Activated naive CD8-positive, alpha-beta T cell treated with anti-CD3 and anti-CD28 coated beads, Interleukin-2, amount 50 U/mL, for 24 hours (primary cell): ENCODE measurements around the gene SRMS.
A peak's percentile ranks its signal among the peaks of the same experiment; 100 is the strongest.

Experiments
- ATAC-seq: fragments of 150-1000 bp; cut with Tn5 transposase; one replicate; pipeline ENCODE4 v1.10.0; 2021
- DNase-seq: peaks from one replicate; pipeline ENCODE4 v3.0.0; 2021
- H3K27ac Mint-ChIP-seq: one replicate; pipeline ENCODE4 v1.8.0; 2021; ENCODE audit warnings: mild to moderate bottlenecking, mixed read lengths
- H3K27me3 Mint-ChIP-seq: one replicate; pipeline ENCODE4 v1.8.0; 2021; ENCODE audit warnings: mixed read lengths
- H3K36me3 Mint-ChIP-seq: one replicate; pipeline ENCODE4 v1.8.0; 2021; ENCODE audit warnings: low read depth, mixed read lengths
- H3K4me1 Mint-ChIP-seq: one replicate; pipeline ENCODE4 v1.8.0; 2021; ENCODE audit warnings: mixed read lengths
- H3K4me3 Mint-ChIP-seq: one replicate; pipeline ENCODE4 v1.8.0; 2021; ENCODE audit warnings: mild to moderate bottlenecking, moderate library complexity, mixed read lengths
- H3K9me3 Mint-ChIP-seq: one replicate; pipeline ENCODE4 v1.8.0; 2021; ENCODE audit warnings: mixed read lengths

Gene SRMS

DNA sequence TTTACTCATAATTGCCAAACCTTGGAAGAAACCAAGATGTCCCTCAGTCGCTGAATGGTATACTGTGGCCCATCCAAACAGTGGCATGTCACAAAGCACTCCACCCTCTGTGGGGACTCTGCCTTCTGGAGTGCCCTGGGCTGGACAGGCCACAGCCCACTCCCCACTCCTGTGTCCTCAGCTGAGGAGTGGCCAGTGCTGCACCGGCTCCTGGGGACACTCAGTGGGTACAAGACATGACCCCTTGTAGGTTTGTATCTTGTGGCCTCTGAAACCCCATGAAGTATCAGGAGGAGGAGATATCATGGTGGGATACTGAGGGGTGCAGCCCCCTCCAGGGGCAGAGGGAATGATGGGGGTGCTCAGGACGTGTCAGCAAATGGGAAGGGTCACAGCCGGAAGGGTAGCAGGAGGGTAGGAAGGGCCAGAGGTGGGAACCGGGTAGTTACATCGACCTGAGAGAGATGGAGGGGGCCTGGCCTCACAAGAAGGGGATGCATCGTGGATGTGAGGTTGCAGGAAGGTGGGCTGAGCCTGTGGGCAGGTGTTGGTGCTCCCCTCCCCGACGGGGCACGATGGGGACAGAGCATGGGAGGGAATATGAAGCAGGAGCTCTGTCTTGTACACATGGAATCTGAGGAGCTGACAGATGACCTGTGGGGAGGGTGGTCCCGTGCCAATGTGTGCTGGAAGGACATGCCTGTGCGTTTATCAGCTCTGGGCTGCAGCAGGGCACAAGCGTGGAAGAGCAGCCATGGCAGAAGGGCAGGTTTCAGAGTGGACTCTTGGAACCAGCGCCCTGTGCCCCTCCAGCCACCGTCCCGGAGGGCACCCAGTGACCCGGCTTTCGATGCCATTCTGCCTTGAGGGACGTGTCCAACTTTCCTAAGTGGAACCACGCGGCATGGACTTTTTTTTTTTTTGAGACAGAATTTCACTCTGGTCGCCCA, 38.3 kb upstream of the SRMS start:
- H3K4me1 Mint-ChIP-seq = peaks cover 11% of the 10 kb centered on the region
- H3K36me3 Mint-ChIP-seq = peaks cover 8% of the 10 kb centered on the region
- DNase-seq (no peak), ATAC-seq (no peak)
- H3K9me3 Mint-ChIP-seq = no peaks in the 10 kb centered on the region
- H3K27ac Mint-ChIP-seq = no peak overlapping the region
- no peak overlapping the region for H3K4me3 Mint-ChIP-seq
- H3K27me3 Mint-ChIP-seq = no peaks in the 10 kb centered on the region

DNA sequence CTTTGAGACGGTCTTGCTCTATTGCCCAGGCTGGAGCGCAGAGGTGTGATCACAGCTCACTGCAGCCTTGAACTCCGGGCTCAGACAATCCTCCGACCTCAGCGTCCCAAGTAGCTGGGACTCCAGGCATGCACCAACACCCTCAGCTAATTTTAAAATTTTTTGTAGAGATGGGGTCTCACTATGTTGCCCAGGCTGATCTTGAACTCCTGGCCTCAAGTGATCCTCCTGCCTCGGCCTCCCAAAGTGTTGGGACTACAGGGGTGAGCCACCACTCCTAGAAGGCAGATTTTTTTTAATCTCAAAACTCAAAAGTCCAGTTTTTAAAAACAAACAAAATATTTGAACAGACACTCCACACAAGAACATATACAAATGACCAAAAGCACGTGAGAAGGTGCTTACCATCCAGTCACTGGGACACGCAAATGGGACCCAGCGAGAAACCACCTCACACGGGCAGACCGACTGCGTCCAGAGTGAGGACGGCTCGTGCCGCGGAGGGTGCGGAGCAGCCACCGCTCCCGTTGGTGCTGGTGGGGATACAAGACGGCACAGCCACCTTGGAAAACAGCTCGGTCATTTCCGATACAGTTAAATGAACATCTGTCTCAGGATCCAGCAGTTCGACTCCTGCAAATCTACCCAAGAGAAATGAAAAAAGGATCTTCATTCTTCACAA, 35.0 kb upstream of the SRMS start:
- Mint-ChIP-seq H3K4me3 (no peak overlapping the region), H3K4me1 (peaks cover 5% of the 10 kb centered on the region), H3K27me3 (peaks cover 6% of the 10 kb centered on the region), H3K9me3 (no peaks in the 10 kb centered on the region), H3K27ac (no peak overlapping the region), H3K36me3 (no peaks in the 10 kb centered on the region)
- ATAC-seq (no peak), DNase-seq (no peak)

DNA sequence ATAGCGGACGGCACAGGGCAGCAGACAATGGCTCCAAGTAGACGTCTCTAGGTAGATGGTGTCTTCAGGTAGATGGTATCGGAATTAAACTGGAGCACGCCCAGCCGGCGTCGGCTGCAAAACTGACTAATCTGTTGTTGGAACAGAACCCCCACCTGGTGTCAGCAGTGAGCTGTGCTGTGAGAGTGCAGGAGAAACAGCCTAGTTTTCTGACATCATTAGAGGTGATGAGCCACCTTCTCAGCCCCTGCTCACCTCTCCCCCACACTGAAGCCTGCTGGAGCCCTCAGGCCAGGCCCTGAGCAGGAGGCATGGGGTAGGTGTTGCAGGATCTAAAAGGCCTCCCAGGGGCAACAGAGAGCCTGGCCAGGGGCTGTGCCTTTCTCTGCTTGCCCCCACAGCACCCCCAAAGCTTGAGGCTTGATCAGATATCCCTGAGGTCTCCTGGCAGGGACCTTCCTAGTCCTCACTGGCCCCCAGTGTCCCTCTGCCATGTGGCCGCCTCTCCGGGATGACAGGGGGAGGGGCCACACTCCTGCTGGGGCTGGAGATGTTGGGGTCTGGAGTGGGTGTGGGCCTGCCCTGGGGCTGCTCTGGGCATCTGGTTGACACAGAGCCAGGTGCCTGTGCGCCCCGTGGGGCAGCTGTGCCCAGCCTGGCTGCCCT, 33.4 kb upstream of the SRMS start:
- peak; percentile 60 for DNase-seq
- no peaks in the 10 kb centered on the region for H3K36me3 Mint-ChIP-seq
- H3K9me3 Mint-ChIP-seq = no peaks in the 10 kb centered on the region
- H3K27ac Mint-ChIP-seq = no peak overlapping the region
- no peak overlapping the region for H3K4me3 Mint-ChIP-seq
- peaks cover 6% of the 10 kb centered on the region for H3K27me3 Mint-ChIP-seq
- H3K4me1 Mint-ChIP-seq = peaks cover 2% of the 10 kb centered on the region
- ATAC-seq = peak; percentile 76

DNA sequence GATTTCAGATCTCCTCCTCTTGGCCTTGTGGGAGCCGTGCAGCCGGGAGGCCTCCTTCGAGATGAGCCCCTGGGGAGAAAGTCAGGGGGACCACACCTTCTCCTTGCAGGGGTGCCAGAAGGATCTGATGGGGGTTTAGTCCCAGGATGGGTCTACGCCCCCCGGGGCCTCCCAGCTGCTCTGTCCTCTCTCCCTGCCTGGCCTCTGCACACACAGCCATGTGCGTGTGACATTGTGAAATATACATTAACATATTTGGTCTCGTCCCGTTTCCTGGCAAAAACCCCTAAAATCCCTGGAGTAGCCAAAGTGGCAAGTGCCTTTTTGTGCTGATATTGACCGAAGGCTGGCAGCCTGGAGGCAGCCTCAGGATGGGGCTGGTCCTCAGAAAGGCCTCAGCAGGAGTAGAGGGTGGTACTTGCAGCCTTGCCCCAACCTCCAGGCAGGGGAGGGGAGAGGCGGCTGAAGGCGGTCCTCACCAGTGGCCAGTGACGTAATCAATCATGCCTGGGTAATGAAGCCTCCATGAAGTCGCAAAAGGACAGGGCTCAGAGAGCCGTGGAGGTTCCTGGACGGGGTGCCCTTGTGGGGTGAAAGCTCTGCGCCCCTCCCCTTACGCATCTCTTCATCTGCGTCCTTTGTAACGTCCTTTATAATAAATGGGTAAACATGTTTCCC, 31.6 kb upstream of the SRMS start:
- DNase-seq (no peak), ATAC-seq (no peak)
- no peaks in the 10 kb centered on the region for H3K36me3 Mint-ChIP-seq

DNA sequence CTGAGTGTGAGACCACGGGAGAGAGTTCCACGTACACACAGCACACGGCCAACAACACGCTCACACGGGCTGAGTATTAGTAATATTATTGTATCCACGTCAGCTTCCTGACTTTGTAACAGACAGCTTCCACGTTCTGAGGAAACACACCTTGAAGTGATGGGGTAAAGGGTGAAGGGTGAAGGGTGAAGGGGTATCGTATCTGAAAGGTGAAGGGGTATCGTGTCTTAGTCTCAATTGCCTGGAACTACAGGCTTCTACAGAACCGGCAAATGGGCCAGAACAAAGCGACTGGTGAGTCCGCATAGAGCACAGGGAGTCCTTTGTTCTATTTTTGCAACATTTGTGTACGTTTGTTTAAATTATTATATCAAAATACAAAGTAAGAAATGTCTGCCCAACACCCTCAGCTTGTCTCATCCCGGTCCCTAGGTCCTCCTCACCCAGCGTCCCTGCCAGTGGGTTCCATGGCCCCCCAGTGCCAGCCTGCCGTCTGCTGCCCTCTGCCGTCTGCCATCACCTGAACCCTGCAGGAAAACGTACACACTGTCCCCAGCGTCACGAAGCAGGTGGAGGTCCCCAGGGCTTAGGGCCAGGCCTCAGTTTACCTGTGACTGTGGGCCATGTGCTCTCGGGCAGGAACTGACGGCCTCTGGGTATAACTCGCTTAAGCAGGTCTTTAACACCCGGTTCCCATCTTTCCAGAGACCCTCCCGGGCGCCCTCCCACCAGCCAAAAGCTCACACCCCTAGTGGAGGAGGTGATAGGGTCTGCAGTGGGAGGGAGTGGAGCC, 30.9 kb upstream of the SRMS start:
- H3K9me3 Mint-ChIP-seq = no peaks in the 10 kb centered on the region
- H3K4me3 Mint-ChIP-seq = no peak overlapping the region
- H3K36me3 Mint-ChIP-seq = no peaks in the 10 kb centered on the region
- no peak overlapping the region for H3K27ac Mint-ChIP-seq
- ATAC-seq (no peak), DNase-seq (no peak)
- H3K27me3 Mint-ChIP-seq = peaks cover 9% of the 10 kb centered on the region
- H3K4me1 Mint-ChIP-seq = peaks cover 5% of the 10 kb centered on the region

More for the DNA sequence above, 31.6 kb upstream of the SRMS start:
- H3K4me3 Mint-ChIP-seq = no peak overlapping the region
- H3K4me1 Mint-ChIP-seq = peaks cover 2% of the 10 kb centered on the region
- peaks cover 9% of the 10 kb centered on the region for H3K27me3 Mint-ChIP-seq
- H3K27ac Mint-ChIP-seq = no peak overlapping the region
- no peaks in the 10 kb centered on the region for H3K9me3 Mint-ChIP-seq

DNA sequence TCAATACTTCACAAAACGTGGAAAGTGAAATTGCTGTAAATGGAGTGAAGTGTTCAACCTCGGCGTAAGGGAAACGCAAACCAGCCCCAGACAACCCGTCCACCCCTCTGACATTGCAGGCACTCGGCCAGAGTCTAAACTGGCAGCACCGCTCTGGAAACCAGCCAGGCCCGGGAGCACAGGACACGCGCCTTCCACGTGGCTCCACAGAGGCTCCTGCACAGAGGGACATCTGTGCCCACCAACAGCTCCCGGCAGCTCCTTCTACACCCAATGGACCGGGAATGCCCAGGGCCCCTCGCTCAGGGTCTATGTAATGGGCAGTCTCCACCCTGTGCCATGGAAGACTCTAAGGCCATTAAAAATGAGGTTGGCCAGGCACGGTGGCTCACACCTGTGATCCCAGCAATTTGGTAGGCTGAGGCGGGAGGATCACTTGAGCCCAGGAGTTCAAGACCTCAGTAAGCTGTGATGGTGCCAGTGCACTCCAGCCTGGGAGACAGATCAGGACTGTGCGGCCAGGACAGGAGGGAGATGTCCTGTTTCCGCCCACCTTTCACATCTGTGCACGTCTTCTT, 29.9 kb upstream of the SRMS start:
- Mint-ChIP-seq H3K4me1 (peaks cover 5% of the 10 kb centered on the region), H3K9me3 (no peaks in the 10 kb centered on the region), H3K36me3 (no peaks in the 10 kb centered on the region), H3K4me3 (no peak overlapping the region), H3K27ac (no peak overlapping the region), H3K27me3 (peaks cover 9% of the 10 kb centered on the region)
- DNase-seq = no peak
- ATAC-seq = no peak

DNA sequence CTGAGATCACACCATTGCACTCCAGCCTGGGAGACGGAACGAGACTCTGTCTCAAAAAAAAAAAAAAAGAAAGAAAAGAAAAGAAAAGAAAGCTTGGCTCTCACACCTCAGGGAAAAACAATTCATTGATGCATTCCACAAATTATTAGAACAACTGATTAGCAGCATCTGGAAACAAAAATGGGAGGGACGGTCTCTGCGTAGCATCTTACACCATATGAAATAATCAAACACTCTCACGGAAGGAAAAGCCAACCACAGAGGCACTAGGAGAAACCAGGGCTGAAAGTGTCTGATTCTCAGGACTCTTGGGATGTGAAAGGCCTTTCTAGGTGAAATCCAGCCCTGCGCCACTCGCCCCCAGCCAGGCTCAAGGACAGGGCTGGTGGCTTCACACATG, 28.8 kb upstream of the SRMS start:
- Mint-ChIP-seq H3K9me3 (no peaks in the 10 kb centered on the region), H3K36me3 (no peaks in the 10 kb centered on the region), H3K4me3 (no peak overlapping the region), H3K4me1 (peaks cover 5% of the 10 kb centered on the region), H3K27me3 (peaks cover 9% of the 10 kb centered on the region), H3K27ac (no peak overlapping the region)
- ATAC-seq = no peak
- no peak for DNase-seq

DNA sequence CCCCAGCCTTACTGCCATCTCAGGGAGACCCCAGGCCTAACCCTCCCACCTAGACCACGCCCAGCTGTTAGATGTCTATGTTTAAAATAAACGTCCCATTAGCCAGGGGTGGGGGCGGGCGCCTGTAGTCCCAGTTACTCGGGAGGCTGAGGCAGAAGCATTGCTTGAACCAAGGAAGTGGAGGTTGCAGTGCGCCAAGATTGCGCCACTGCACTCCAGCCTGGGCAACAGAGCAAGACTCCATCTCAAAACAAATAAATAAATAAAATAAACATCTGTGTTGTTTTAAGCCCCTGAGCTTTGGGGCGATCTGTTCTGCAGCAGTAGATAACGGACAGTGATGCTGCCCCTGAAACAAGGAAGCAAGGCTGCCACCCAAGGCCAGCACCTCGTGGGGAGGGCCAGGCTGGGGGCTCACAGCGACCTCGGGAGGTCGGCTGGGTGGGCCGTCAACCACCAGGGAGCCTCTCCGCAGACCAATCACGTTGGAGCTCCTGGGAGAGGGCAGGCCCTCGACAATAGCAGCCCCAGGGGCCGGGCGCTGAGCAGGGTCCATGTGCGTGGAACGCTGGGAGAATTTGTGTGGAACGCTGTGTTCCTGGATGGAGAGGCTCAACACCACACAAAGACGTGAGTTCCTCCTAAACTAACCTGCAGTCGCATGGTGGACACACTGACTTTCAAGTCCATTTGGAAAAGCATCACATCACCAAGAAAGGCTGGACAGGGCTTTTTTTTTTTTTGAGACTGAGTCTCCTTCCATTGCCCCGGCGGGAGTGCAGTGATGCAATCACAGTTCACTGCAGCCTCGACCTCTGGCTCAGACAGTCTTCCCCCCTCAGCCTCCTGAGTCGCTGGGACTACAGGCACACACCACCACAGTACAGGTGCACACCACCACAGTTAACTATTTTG, 27.5 kb upstream of the SRMS start:
- Mint-ChIP-seq H3K9me3 (no peaks in the 10 kb centered on the region), H3K4me1 (peaks cover 3% of the 10 kb centered on the region), H3K27me3 (peaks cover 9% of the 10 kb centered on the region), H3K27ac (no peak overlapping the region), H3K36me3 (no peaks in the 10 kb centered on the region), H3K4me3 (peak overlapping the region; percentile 21)
- ATAC-seq = no peak
- no peak for DNase-seq

DNA sequence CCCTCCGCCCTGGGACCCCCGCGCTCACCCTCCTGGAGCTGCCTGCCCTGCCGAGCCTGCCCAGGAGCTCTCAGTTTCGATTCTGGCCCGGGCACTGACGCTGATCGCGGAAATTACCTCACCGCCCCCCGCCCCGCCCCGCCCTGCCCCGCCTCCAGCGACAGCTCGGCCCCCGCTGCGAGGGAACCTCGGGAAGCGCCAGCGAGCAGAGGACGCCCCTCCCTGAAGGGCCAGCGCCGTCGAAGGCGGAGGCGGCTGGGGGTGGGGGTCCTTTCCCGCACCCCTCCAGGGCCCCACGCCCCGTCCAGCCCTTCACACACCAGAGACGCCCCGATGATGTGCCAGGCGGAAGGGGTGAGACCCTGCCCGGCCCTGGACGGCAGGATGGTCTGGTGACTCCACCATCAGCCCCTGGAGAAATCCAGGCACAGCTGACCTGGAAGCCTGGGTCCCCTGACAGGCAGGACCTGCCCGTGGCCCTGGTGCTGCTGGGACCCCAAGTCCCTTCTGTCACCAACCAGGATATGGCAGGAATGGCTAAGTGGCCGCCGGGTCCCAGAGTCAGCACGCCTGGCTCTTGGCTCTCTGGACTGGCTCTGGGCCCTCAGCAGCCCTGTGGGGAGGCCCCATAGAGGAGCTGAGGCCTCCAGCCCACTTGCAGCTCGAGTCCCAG, 26.7 kb upstream of the SRMS start, which contains the start of gene HELZ2:
Gene HELZ2 (minus strand): TSS at position 84 of the 673 bp plus-strand sequence. CDS start 1,854 bp downstream, outside the sequence.
- H3K9me3 Mint-ChIP-seq = no peaks in the 10 kb centered on the region
- peaks cover 7% of the 10 kb centered on the region for H3K4me1 Mint-ChIP-seq
- DNase-seq = peak; percentile 58
- peaks cover 8% of the 10 kb centered on the region for H3K27me3 Mint-ChIP-seq
- no peak within 1 kb of the TSS for H3K27ac Mint-ChIP-seq
- peak; percentile 74 for ATAC-seq
- H3K36me3 Mint-ChIP-seq = no peaks in the 10 kb centered on the region
- H3K4me3 Mint-ChIP-seq = peak within 1 kb of the TSS; percentile 73

DNA sequence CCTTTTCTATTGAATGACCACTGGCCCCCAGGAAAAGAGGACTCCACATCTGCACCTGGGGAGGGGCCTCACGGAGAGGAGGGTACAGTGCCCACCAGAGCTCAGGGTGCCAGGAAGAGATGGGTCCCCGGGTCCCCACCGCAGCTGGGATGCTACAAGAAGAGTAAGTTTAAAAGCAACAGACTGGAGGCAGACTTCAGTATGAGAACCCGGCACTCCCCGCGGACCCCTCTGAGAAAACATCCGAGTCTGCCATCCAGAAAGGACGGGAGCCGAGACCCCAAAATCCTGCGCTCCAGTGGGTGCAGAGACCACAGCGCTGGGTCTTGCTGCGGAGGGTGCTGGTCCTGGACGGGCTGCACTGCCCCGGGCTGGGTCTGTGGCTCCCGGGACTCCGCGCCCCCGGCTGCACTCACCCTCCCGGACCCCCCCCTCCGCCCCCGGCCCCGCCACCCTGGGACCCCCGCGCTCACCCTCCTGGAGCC, 26.1 kb upstream of the SRMS start:
- Mint-ChIP-seq H3K9me3 (no peaks in the 10 kb centered on the region), H3K4me1 (peaks cover 12% of the 10 kb centered on the region), H3K4me3 (peak overlapping the region; percentile 73), H3K27me3 (peaks cover 6% of the 10 kb centered on the region), H3K36me3 (no peaks in the 10 kb centered on the region), H3K27ac (no peak overlapping the region)
- DNase-seq (no peak), ATAC-seq (peak; percentile 16)

DNA sequence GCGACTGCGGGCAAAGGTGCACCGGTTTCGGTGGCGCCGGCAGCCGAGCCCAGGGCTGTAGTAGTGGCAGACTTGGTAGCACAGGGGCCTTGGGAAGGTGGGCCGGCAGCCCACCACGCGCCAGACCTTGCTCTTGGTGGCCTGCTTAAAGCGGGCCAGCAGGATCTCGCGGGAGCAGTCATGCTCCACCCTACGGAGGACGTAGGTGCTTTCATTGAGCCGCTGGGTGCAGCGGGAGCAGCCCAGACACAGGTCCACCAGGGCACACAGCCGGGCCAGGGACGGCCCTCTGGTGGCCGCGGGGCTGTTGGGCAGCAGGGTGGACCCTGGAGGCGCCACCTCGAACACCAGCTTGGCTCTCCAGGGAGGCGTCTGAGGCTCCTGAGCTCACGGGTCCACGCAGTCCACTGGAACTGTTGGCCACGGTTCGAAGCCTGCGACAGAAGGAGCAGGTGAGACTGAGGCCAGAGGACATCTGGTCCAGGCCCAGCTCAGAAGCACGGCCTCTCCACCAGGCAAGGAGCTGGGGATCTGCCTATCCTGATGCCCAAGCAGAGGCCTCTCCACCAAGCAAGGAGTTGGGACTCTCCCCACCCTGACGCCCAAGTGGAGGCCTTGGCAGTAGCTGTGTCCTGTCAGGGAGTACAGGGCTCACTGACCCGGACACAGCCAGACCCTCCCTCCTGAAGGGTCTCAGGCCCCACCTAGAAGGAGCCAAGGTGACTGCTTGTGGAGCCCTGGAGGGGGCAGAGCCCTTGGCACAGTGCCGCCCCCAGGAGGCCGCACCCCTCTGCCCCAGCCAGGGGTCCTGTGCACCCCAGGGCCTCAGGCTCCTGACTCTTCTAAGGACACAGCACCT, 25.5 kb upstream of the SRMS start:
- no peaks in the 10 kb centered on the region for H3K36me3 Mint-ChIP-seq
- H3K9me3 Mint-ChIP-seq = no peaks in the 10 kb centered on the region
- no peak overlapping the region for H3K27ac Mint-ChIP-seq
- ATAC-seq (no peak), DNase-seq (no peak)
- H3K4me3 Mint-ChIP-seq = peak overlapping the region; percentile 73
- peaks cover 18% of the 10 kb centered on the region for H3K4me1 Mint-ChIP-seq
- H3K27me3 Mint-ChIP-seq = peaks cover 3% of the 10 kb centered on the region
